CD14-positive monocyte (primary cell): Measurements from ENCODE around the gene CDH12. TPM values are rescaled to one million over a fixed set of nuclear protein-coding genes. Genes with fewer than 3 reads are reported as not detected.

ENCODE experiments used
- DNase-seq, 3 donors: peaks; one replicate each; pipeline ENCODE4 v3.0.0-alpha.2; 2011 to 2022
- H2AFZ ChIP-seq: 2 replicates; pipeline ENCODE4 v1.6.0; 2012; ENCODE audit warnings: mild to moderate bottlenecking, low read depth, low read length, inconsistent platforms; ENCODE audit not compliant: insufficient read depth, poor library complexity, severe bottlenecking
- H3K27ac ChIP-seq, 2 donors: 1 replicate in 1 of 2; 2 replicates in 1 of 2; pipeline ENCODE4 v1.5.1; 2012 to 2013; ENCODE audit warnings: low read length in 2 of 2, control low read depth in 1 of 2, inconsistent platforms in 1 of 2, low read depth in 1 of 2, mild to moderate bottlenecking in 1 of 2
- H3K27me3 ChIP-seq, 2 donors: one replicate each; pipeline versions ENCODE4 v1.6.0 to v1.6.1; 2011 to 2013; ENCODE audit warnings: low read length in 2 of 2; ENCODE audit not compliant: control insufficient read depth in 2 of 2, insufficient read depth in 2 of 2
- H3K36me3 ChIP-seq, 2 donors: replicated peaks in 1 of 2; 1 replicate in 1 of 2; 2 replicates in 1 of 2; pipeline versions ENCODE4 v1.5.1 to v1.6.1; 2012 to 2013; ENCODE audit warnings: low read length in 2 of 2, control low read depth in 1 of 2, inconsistent platforms in 1 of 2, mild to moderate bottlenecking in 1 of 2; ENCODE audit not compliant: insufficient read depth in 2 of 2, control insufficient read depth in 1 of 2
- H3K4me1 ChIP-seq, 2 donors: 1 replicate in 1 of 2; 2 replicates in 1 of 2; pipeline versions ENCODE4 v1.5.1 to v1.6.1; 2012 to 2013; ENCODE audit warnings: low read length in 2 of 2, control low read depth in 1 of 2, inconsistent platforms in 1 of 2, mild to moderate bottlenecking in 1 of 2, moderate library complexity in 1 of 2; ENCODE audit not compliant: insufficient read depth in 2 of 2, control insufficient read depth in 1 of 2
- H3K4me2 ChIP-seq: replicated peaks from 2 replicates; pipeline ENCODE3; 2012; ENCODE audit warnings: low read length, moderate library complexity, mild to moderate bottlenecking; ENCODE audit not compliant: poor library complexity, severe bottlenecking; ENCODE audit errors: extremely low read depth
- H3K4me3 ChIP-seq, 3 experiments: fragments of 200-600 bp in 1 of 3; sonication (generic) in 1 of 3; replicated peaks in 1 of 3; 1 replicate in 2 of 3; 2 replicates in 1 of 3; pipeline ENCODE4 v1.5.1; 2011 to 2013; ENCODE audit warnings: low read length in 3 of 3, mild to moderate bottlenecking in 3 of 3, control low read depth in 2 of 3, low read depth in 2 of 3, inconsistent platforms in 1 of 3, moderate library complexity in 1 of 3
- H3K79me2 ChIP-seq: 2 replicates; pipeline ENCODE4 v1.6.0; 2012; ENCODE audit warnings: mild to moderate bottlenecking, control low read depth, inconsistent platforms, low read length, moderate library complexity; ENCODE audit not compliant: insufficient read depth
- H3K9ac ChIP-seq: 2 replicates; pipeline ENCODE4 v1.6.0; 2017; ENCODE audit warnings: low read length, mild to moderate bottlenecking; ENCODE audit not compliant: insufficient read depth, poor library complexity, severe bottlenecking
- H3K9me3 ChIP-seq, 2 donors: replicated peaks in 1 of 2; 1 replicate in 1 of 2; 2 replicates in 1 of 2; pipeline versions ENCODE4 v1.5.1 to v1.6.1; 2012 to 2013; ENCODE audit warnings: low read length in 2 of 2, control low read depth in 1 of 2; ENCODE audit not compliant: control insufficient read depth in 1 of 2, insufficient read depth in 1 of 2
- H4K20me1 ChIP-seq: 2 replicates; pipeline ENCODE4 v1.6.0; 2012; ENCODE audit warnings: mild to moderate bottlenecking, low read length, control low read depth, moderate library complexity; ENCODE audit not compliant: insufficient read depth
- H3K27ac Mint-ChIP-seq, 7 donors: one replicate each; pipeline ENCODE4 v1.8.0; 2020; ENCODE audit warnings: mild to moderate bottlenecking in 7 of 7, mixed read lengths in 7 of 7, moderate library complexity in 6 of 7, inconsistent platforms in 2 of 7
- H3K27me3 Mint-ChIP-seq, 3 donors: one replicate each; pipeline ENCODE4 v1.8.0; 2021 to 2022; ENCODE audit warnings: low read depth in 3 of 3, mild to moderate bottlenecking in 3 of 3, mixed read lengths in 3 of 3, moderate library complexity in 3 of 3, inconsistent platforms in 1 of 3
- H3K36me3 Mint-ChIP-seq, 2 donors: one replicate each; pipeline ENCODE4 v1.8.0; 2020; ENCODE audit warnings: mixed read lengths in 2 of 2, inconsistent platforms in 1 of 2, mild to moderate bottlenecking in 1 of 2
- H3K4me1 Mint-ChIP-seq: one replicate; pipeline ENCODE4 v1.8.0; 2020; ENCODE audit warnings: mild to moderate bottlenecking, mixed read lengths
- H3K4me3 Mint-ChIP-seq, 2 donors: one replicate each; pipeline ENCODE4 v1.8.0; 2020; ENCODE audit warnings: mild to moderate bottlenecking in 2 of 2, mixed read lengths in 2 of 2, moderate library complexity in 1 of 2
- H3K9me3 Mint-ChIP-seq, 7 donors: one replicate each; pipeline ENCODE4 v1.8.0; 2020 to 2022; ENCODE audit warnings: mixed read lengths in 7 of 7, mild to moderate bottlenecking in 6 of 7, moderate library complexity in 6 of 7, inconsistent platforms in 2 of 7
- WGBS: methylation state at CpG from one replicate; pipeline ENCODE4 v1.1.5; 2013; ENCODE audit warnings: missing lambda C conversion rate; ENCODE audit not compliant: insufficient coverage; 5-methylcytosine and 5-hydroxymethylcytosine counted together
- intact Hi-C, 2 donors: fragments of 100-400 bp; cut with micrococcal nuclease; formaldehyde crosslinking; loops; one replicate each; pipeline versions ENCODE4 v1.15.0 to v1.15.1; 2023
- polyA plus RNA-seq, 3 donors: library from polyadenylated mRNA; depleted of rRNA in 1 of 3; unstranded in 2 of 3; stranded (reverse) in 1 of 3; fragments of 300-500 nt in 2 of 3; fragments of >200 nt in 1 of 3; fragmentation: Illumina TruSeq in 2 of 3; gene quantifications; 1 replicate in 2 of 3; 2 replicates in 1 of 3; pipeline ENCODE4 v1.2.3, GENCODE V29; 2012 to 2021
- TF ChIP-seq, protein P1 (sequence below): fragments of 200-600 bp; IDR thresholded peaks from one replicate; pipeline ENCODE4 v1.8.0; 2022; ENCODE audit warnings: antibody characterized with exemption, mild to moderate bottlenecking

The CDH12 gene
- polyA plus RNA-seq, 3 donors, result not detected

DNA sequence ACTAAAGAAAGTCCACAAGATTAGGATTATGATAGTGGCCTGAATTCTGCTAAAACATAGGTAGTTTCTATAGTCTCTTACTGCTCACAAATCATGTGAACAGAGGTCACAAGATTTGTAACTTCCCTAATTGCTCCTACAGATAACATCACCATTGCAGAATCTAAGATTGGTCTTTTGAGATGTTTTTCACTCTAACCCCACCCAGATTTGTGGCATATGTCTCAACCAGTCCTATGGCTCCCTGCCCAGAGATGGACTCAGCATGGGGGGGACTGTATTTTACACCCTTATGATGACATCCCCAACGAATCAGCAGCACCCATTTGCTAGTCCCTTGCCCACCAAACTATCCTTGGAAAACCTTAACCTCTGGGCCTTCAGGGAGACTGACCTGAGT is 1046.2 kb downstream of the CDH12 start:
- peak; percentile 27 to 47 (median 44) for DNase-seq
- Histone ChIP-seq H3K9me3 (no peaks in the 10 kb centered on the region), H3K4me2 (no peak overlapping the region), H4K20me1 (no peaks in the 10 kb centered on the region), H3K4me1 (peaks cover 0 to 5% of the 10 kb centered on the region in 2 donors), H3K79me2 (no peaks in the 10 kb centered on the region), H3K9ac (no peak overlapping the region), H3K4me3 (no peak overlapping the region), H3K36me3 (no peaks in the 10 kb centered on the region), H2AFZ (no peak overlapping the region), H3K27ac (no peak overlapping the region), H3K27me3 (no peaks in the 10 kb centered on the region)
- no peaks in the 10 kb centered on the region for H3K36me3 Mint-ChIP-seq
- TF ChIP-seq, protein P1, sequence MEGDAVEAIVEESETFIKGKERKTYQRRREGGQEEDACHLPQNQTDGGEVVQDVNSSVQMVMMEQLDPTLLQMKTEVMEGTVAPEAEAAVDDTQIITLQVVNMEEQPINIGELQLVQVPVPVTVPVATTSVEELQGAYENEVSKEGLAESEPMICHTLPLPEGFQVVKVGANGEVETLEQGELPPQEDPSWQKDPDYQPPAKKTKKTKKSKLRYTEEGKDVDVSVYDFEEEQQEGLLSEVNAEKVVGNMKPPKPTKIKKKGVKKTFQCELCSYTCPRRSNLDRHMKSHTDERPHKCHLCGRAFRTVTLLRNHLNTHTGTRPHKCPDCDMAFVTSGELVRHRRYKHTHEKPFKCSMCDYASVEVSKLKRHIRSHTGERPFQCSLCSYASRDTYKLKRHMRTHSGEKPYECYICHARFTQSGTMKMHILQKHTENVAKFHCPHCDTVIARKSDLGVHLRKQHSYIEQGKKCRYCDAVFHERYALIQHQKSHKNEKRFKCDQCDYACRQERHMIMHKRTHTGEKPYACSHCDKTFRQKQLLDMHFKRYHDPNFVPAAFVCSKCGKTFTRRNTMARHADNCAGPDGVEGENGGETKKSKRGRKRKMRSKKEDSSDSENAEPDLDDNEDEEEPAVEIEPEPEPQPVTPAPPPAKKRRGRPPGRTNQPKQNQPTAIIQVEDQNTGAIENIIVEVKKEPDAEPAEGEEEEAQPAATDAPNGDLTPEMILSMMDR, result no peak
- H3K4me1 Mint-ChIP-seq, result peaks cover 19% of the 10 kb centered on the region
- intact Hi-C loops, result no loop called here
- H3K4me3 Mint-ChIP-seq, result no peak overlapping the region
- H3K27ac Mint-ChIP-seq, result peak overlapping the region; percentile 28 to 85 (median 69)
- no peaks in the 10 kb centered on the region for H3K9me3 Mint-ChIP-seq
- peaks cover 0 to 1% (median 0%) of the 10 kb centered on the region in 3 donors for H3K27me3 Mint-ChIP-seq
- WGBS, result no CpG with 5 or more reads among the region's 1 CpG

GRCh38 chr5:21806271-21806670 is 1046.9 kb downstream of the CDH12 start:
- Histone ChIP-seq H3K4me3 (no peak overlapping the region), H2AFZ (no peak overlapping the region), H3K4me1 (peaks cover 0 to 5% of the 10 kb centered on the region in 2 donors), H3K27ac (no peak overlapping the region), H3K4me2 (no peak overlapping the region), H3K36me3 (no peaks in the 10 kb centered on the region), H3K9me3 (no peaks in the 10 kb centered on the region), H3K27me3 (no peaks in the 10 kb centered on the region), H4K20me1 (no peaks in the 10 kb centered on the region), H3K9ac (no peak overlapping the region), H3K79me2 (no peaks in the 10 kb centered on the region)
- no peak for DNase-seq
- intact Hi-C loops, result no loop called here
- no peaks in the 10 kb centered on the region for H3K9me3 Mint-ChIP-seq
- peaks cover 0 to 1% (median 0%) of the 10 kb centered on the region in 3 donors for H3K27me3 Mint-ChIP-seq
- H3K27ac Mint-ChIP-seq, result no peak overlapping the region
- H3K36me3 Mint-ChIP-seq, result no peaks in the 10 kb centered on the region
- TF ChIP-seq, protein P1, result no peak
- no CpG with 5 or more reads among the region's 3 CpGs for WGBS
- H3K4me3 Mint-ChIP-seq, result no peak overlapping the region
- peaks cover 19% of the 10 kb centered on the region for H3K4me1 Mint-ChIP-seq
